Measurements from ENCODE around the gene ELOA. TPM values are rescaled to one million over a fixed set of nuclear protein-coding genes. Genes with fewer than 3 reads are reported as not detected.
"Not testable (repeated sequence)": the region's sequence is repeated elsewhere in the genome, so short reads cannot be mapped to it uniquely, and the experiment has no call there.

The ELOA gene
- total and polyA plus RNA-seq, 2 experiments from 2014 or later, result 49.1 to 57.7 TPM

DNA sequence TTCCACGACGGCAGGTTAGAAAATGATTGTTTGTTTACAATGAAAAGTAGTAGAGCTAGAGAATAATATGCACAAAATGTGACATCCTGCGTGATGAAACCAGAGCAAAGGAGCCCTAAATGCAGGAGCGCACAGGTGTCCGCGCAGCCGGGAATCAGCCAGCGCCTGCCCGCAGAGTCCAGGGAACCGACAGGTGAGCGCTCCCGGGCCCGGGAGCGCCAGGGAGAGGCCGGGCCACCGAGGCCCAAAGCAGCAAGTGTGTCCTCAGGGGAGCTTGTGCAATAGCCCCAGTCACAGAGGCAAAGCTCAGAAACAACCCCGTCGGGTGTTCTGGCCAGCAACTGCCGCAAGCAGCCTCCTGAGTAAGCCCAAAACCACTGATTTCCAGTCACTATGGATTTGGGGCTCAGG lies 58.1 kb downstream of the ELOA start:
- TF ChIP-seq, protein P1, sequence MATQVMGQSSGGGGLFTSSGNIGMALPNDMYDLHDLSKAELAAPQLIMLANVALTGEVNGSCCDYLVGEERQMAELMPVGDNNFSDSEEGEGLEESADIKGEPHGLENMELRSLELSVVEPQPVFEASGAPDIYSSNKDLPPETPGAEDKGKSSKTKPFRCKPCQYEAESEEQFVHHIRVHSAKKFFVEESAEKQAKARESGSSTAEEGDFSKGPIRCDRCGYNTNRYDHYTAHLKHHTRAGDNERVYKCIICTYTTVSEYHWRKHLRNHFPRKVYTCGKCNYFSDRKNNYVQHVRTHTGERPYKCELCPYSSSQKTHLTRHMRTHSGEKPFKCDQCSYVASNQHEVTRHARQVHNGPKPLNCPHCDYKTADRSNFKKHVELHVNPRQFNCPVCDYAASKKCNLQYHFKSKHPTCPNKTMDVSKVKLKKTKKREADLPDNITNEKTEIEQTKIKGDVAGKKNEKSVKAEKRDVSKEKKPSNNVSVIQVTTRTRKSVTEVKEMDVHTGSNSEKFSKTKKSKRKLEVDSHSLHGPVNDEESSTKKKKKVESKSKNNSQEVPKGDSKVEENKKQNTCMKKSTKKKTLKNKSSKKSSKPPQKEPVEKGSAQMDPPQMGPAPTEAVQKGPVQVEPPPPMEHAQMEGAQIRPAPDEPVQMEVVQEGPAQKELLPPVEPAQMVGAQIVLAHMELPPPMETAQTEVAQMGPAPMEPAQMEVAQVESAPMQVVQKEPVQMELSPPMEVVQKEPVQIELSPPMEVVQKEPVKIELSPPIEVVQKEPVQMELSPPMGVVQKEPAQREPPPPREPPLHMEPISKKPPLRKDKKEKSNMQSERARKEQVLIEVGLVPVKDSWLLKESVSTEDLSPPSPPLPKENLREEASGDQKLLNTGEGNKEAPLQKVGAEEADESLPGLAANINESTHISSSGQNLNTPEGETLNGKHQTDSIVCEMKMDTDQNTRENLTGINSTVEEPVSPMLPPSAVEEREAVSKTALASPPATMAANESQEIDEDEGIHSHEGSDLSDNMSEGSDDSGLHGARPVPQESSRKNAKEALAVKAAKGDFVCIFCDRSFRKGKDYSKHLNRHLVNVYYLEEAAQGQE (IDR thresholded peaks at IDR 0.05; ENCODE audit: unreplicated experiment), result no peak
- TF ChIP-seq JUNB (IDR thresholded peaks at IDR 0.05; ENCODE audit: unreplicated experiment), result no peak
- no peak for TF ChIP-seq ZNF331 (CRISPR knock-in tag; IDR thresholded peaks at IDR 0.05; ENCODE audit: low read depth)
- no peak for TF ChIP-seq EZH2phosphoT487 (IDR thresholded peaks at IDR 0.05; ENCODE audit: unreplicated experiment)
- TF ChIP-seq, protein P2, sequence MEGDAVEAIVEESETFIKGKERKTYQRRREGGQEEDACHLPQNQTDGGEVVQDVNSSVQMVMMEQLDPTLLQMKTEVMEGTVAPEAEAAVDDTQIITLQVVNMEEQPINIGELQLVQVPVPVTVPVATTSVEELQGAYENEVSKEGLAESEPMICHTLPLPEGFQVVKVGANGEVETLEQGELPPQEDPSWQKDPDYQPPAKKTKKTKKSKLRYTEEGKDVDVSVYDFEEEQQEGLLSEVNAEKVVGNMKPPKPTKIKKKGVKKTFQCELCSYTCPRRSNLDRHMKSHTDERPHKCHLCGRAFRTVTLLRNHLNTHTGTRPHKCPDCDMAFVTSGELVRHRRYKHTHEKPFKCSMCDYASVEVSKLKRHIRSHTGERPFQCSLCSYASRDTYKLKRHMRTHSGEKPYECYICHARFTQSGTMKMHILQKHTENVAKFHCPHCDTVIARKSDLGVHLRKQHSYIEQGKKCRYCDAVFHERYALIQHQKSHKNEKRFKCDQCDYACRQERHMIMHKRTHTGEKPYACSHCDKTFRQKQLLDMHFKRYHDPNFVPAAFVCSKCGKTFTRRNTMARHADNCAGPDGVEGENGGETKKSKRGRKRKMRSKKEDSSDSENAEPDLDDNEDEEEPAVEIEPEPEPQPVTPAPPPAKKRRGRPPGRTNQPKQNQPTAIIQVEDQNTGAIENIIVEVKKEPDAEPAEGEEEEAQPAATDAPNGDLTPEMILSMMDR (conservative IDR thresholded peaks at IDR 0.05; ENCODE audit: low read depth in 2 of 2), result no peak
- Histone ChIP-seq H3K27ac (ENCODE audit: low read depth) (no peak overlapping the region), H3K4me1 (ENCODE audit: insufficient read depth) (peaks cover 15% of the 10 kb centered on the region), H4K20me1 (replicated peaks; ENCODE audit: insufficient read depth) (0 out of 2 replicates have a peak, but pooled peaks cover 8% of the 10 kb centered on the region), H3K4me3 (peak overlapping the region; percentile 91), H2AFZ (peak overlapping the region; percentile 94), H3K36me3 (ENCODE audit: insufficient read depth) (no peaks in the 10 kb centered on the region), H3F3A (replicated peaks; ENCODE audit: low read depth) (peaks cover 11% of the 10 kb centered on the region; the same call in 1 of the 2 replicates), H3K79me2 (replicated peaks; ENCODE audit: insufficient read depth) (no peaks in the 10 kb centered on the region), H3K4me2 (peak overlapping the region; percentile 98), H3K27me3 (ENCODE audit: insufficient read depth) (peaks cover 14% of the 10 kb centered on the region), H3K9me2 (ENCODE audit: insufficient read depth) (no peaks in the 10 kb centered on the region)
- DNase-seq (ENCODE audit: low spot score) (peak; percentile 60), ATAC-seq (peak; percentile 18)
- peaks cover 12% of the 10 kb centered on the region; the same call in 2 of the 3 replicates for H3K4me1 Mint-ChIP-seq
- H3K9me3 Mint-ChIP-seq, result no peaks in the 10 kb centered on the region
- peaks cover 24% of the 10 kb centered on the region for H3K27me3 Mint-ChIP-seq (ENCODE audit: insufficient read depth, low read depth, poor library complexity)
- peak overlapping the region; percentile 98 for H3K4me3 Mint-ChIP-seq
- H3K36me3 Mint-ChIP-seq (ENCODE audit: low read depth), result peaks cover 24% of the 10 kb centered on the region
- H3K27ac Mint-ChIP-seq, result no peak overlapping the region; the same call in 1 of the 2 replicates

DNA sequence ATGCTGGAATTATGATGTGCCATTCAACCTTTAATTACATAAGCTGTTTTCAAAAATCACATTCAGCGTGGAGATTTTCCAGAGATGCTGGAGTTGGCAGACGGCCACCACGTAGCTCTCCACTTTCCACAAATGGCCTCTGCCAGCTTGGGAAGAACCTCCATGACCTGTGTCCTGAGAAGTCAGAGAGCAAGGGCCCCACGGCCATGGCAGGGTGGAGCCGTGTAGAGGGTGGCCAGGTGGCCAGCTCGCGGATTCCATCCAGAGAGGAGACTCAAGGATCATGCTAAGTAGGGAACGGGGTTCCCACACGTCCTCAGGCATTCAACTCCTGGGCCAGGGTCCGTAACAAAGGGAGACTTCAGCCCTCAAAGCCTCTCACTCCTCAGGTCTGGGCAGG lies 58.6 kb downstream of the ELOA start:
- Mint-ChIP-seq H3K27ac (no peak overlapping the region), H3K9me3 (no peaks in the 10 kb centered on the region), H3K27me3 (ENCODE audit: insufficient read depth, low read depth, poor library complexity) (peaks cover 25% of the 10 kb centered on the region), H3K4me3 (peak overlapping the region; percentile 32; the same call in 1 of the 3 replicates), H3K4me1 (peaks cover 12% of the 10 kb centered on the region; the same call in 2 of the 3 replicates), H3K36me3 (ENCODE audit: low read depth) (peaks cover 20% of the 10 kb centered on the region)
- Histone ChIP-seq H3K79me2 (replicated peaks; ENCODE audit: insufficient read depth) (no peaks in the 10 kb centered on the region), H3K9me2 (ENCODE audit: insufficient read depth) (no peaks in the 10 kb centered on the region), H3F3A (replicated peaks; ENCODE audit: low read depth) (peaks cover 11% of the 10 kb centered on the region; the same call in 1 of the 2 replicates), H3K36me3 (ENCODE audit: insufficient read depth) (no peaks in the 10 kb centered on the region), H3K4me1 (ENCODE audit: insufficient read depth) (peaks cover 15% of the 10 kb centered on the region), H3K27ac (ENCODE audit: low read depth) (no peak overlapping the region), H2AFZ (no peak overlapping the region), H3K27me3 (ENCODE audit: insufficient read depth) (peaks cover 14% of the 10 kb centered on the region), H3K4me2 (peak overlapping the region; percentile 98), H3K4me3 (peak overlapping the region; percentile 91; the same call in 1 of the 2 replicates), H4K20me1 (replicated peaks; ENCODE audit: insufficient read depth) (0 out of 2 replicates have a peak, but pooled peaks cover 8% of the 10 kb centered on the region)
- TF ChIP-seq, protein P1 (IDR thresholded peaks at IDR 0.05; ENCODE audit: unreplicated experiment), result no peak
- TF ChIP-seq CREB1 (CRISPR knock-in tag; IDR thresholded peaks at IDR 0.05; ENCODE audit: low read depth), result no peak
- TF ChIP-seq POLR2AphosphoS5 (IDR thresholded peaks at IDR 0.05; ENCODE audit: low read depth), result no peak
- TF ChIP-seq EZH2 (IDR thresholded peaks at IDR 0.05; ENCODE audit: low read depth, unreplicated experiment), result no peak
- ATAC-seq, result no peak
- DNase-seq (ENCODE audit: low spot score), result peak; percentile 28

DNA sequence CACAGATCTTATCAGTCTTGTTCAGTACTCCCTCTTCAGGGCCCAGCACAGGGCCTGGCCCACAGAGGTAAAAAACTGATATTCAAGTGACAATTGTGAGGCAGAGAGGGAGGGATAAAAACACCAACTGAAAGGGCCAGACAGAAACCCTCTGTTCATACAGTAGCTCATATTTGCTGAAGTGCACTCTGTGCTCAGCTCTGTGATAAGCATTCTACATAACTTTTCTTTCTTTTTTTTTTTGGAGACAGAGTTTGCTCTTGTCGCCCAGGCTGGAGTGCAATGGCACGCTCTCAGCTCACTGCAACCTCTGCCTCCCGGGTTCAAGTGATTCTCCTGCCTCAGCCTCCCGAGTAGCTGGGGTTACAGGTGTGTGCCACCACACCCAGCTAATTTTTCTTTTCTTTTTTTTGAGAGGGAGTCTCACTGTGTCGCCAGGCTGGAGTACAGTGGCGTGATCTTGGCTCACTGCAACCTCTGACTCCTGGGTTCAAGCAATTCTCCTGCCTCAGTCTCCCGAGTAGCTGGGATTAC lies 59.6 kb downstream of the ELOA start:
- H3K9me2 ChIP-seq (ENCODE audit: insufficient read depth); H3K36me3 ChIP-seq (ENCODE audit: insufficient read depth); H3K36me3 Mint-ChIP-seq (ENCODE audit: low read depth); H3K27ac Mint-ChIP-seq; H3K4me2 ChIP-seq; H3K9me3 Mint-ChIP-seq; H3K27ac ChIP-seq (ENCODE audit: low read depth); DNase-seq (ENCODE audit: low spot score); H3K4me3 ChIP-seq; H4K20me1 ChIP-seq (replicated peaks; ENCODE audit: insufficient read depth); ATAC-seq; H3K4me3 Mint-ChIP-seq; H2AFZ ChIP-seq; H3K79me2 ChIP-seq (replicated peaks; ENCODE audit: insufficient read depth): not testable (repeated sequence)
- H3K27me3 Mint-ChIP-seq (ENCODE audit: insufficient read depth, low read depth, poor library complexity), result peaks cover 25% of the 10 kb centered on the region
- Histone ChIP-seq H3K27me3 (ENCODE audit: insufficient read depth) (peaks cover 14% of the 10 kb centered on the region), H3F3A (replicated peaks; ENCODE audit: low read depth) (peaks cover 11% of the 10 kb centered on the region; the same call in 1 of the 2 replicates), H3K4me1 (ENCODE audit: insufficient read depth) (peaks cover 15% of the 10 kb centered on the region)
- H3K4me1 Mint-ChIP-seq, result peaks cover 12% of the 10 kb centered on the region; the same call in 2 of the 3 replicates
